OCI-LY1 (cell line): ENCODE results near the gene CIAO2A.
"Not testable (repeated sequence)": the region's sequence is repeated elsewhere in the genome, so short reads cannot be mapped to it uniquely, and the experiment has no call there.

ENCODE experiments used
- H2AFZ ChIP-seq: fragments of 200-600 bp; sonication (generic), shearing (Covaris generic); 2 replicates; pipeline ENCODE4 v1.6.0; 2014; ENCODE audit warnings: antibody characterized with exemption, mild to moderate bottlenecking, low read length
- H3F3A ChIP-seq: fragments of 200-600 bp; sonication (generic), shearing (Covaris generic); 2 replicates; pipeline ENCODE4 v1.6.0; 2014; ENCODE audit warnings: mild to moderate bottlenecking, antibody characterized with exemption, low read length, moderate library complexity; ENCODE audit not compliant: insufficient read depth
- H3K27ac ChIP-seq: fragments of 200-600 bp; sonication (generic); 2 replicates; pipeline ENCODE4 v1.5.1; 2014; ENCODE audit warnings: low read length, mixed run types, mild to moderate bottlenecking, low read depth; ENCODE audit not compliant: poor library complexity, severe bottlenecking
- H3K27me3 ChIP-seq: fragments of 200-600 bp; sonication (generic); 2 replicates; pipeline ENCODE4 v1.6.0; 2014; ENCODE audit warnings: antibody characterized with exemption, mild to moderate bottlenecking, low read length, moderate library complexity; ENCODE audit not compliant: insufficient read depth
- H3K36me3 ChIP-seq: fragments of 200-600 bp; sonication (generic); 2 replicates; pipeline ENCODE4 v1.6.1; 2014; ENCODE audit warnings: mild to moderate bottlenecking, antibody characterized with exemption, low read length, moderate library complexity, mixed read lengths; ENCODE audit not compliant: insufficient read depth
- H3K4me1 ChIP-seq: fragments of 200-600 bp; sonication (generic); 2 replicates; pipeline ENCODE4 v1.5.1; 2014; ENCODE audit warnings: mild to moderate bottlenecking, low read length, moderate library complexity; ENCODE audit not compliant: insufficient read depth, severe bottlenecking
- H3K4me2 ChIP-seq: fragments of 200-600 bp; sonication (generic), shearing (Covaris generic); 2 replicates; pipeline ENCODE4 v1.6.1; 2014; ENCODE audit warnings: low read length
- H3K4me3 ChIP-seq: fragments of 200-600 bp; sonication (generic); 2 replicates; pipeline ENCODE4 v1.5.1; 2014; ENCODE audit warnings: low read length, low read depth, mild to moderate bottlenecking, mixed read lengths; ENCODE audit not compliant: poor library complexity, severe bottlenecking
- H3K79me2 ChIP-seq: fragments of 200-600 bp; shearing (Covaris generic); 2 replicates; pipeline ENCODE4 v1.6.1; 2016; ENCODE audit warnings: mixed run types, low read length, mixed read lengths; ENCODE audit not compliant: insufficient read depth
- H3K9ac ChIP-seq: fragments of 200-600 bp; sonication (generic), shearing (Covaris generic); 2 replicates; pipeline ENCODE4 v1.6.1; 2014; ENCODE audit warnings: mild to moderate bottlenecking, low read length, mixed read lengths
- H3K9me2 ChIP-seq: fragments of 200-600 bp; sonication (generic), shearing (Covaris generic); 2 replicates; pipeline ENCODE4 v1.6.1; 2014; ENCODE audit warnings: low read depth, mild to moderate bottlenecking, low read length, mixed read lengths
- H3K9me3 ChIP-seq: fragments of 200-600 bp; shearing (Covaris generic); 2 replicates; pipeline ENCODE4 v1.6.1; 2014; ENCODE audit warnings: low read length, mixed read lengths
- H4K20me1 ChIP-seq: fragments of 200-600 bp; sonication (generic), shearing (Covaris generic); 2 replicates; pipeline ENCODE4 v1.6.0; 2016; ENCODE audit warnings: mild to moderate bottlenecking, low read length; ENCODE audit not compliant: insufficient read depth
- CTCF ChIP-seq: fragments of 200-600 bp; sonication (generic), shearing (Covaris generic); IDR thresholded peaks from 2 replicates; pipeline ENCODE4 v1.5.1; 2017; ENCODE audit warnings: mild to moderate bottlenecking, antibody characterized with exemption, low read length, moderate library complexity, mixed read lengths
- EZH2 ChIP-seq: fragments of 200-600 bp; sonication (generic), shearing (Covaris generic); IDR thresholded peaks from 2 replicates; pipeline ENCODE4 v1.8.0; 2017; ENCODE audit warnings: borderline replicate concordance, mixed run types, mild to moderate bottlenecking, antibody characterized with exemption, low read length, moderate library complexity, mixed read lengths

CIAO2A gene

DNA sequence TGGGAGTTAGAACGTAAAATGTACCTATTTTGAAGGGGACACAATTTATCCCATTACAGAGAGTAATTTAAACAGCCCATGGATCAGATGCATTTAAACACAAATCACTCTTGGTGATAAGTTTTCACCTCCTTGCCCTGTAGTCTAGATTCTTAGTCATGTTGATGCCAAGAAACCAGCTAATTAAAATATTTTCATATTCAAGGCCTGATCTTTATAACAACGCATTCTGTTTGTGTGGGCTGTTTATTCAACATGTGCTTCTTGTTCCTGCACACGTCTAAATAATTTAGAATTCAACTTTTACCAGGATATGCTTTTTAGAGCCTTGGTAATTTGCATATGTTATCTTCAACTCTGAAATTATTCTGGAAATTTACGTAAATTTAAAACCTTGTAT, 28.0 kb upstream of the CIAO2A start:
- Histone ChIP-seq H3K9me2 (no peaks in the 10 kb centered on the region), H3K36me3 (peaks cover 85% of the 10 kb centered on the region), H4K20me1 (no peaks in the 10 kb centered on the region), H3K4me1 (no peaks in the 10 kb centered on the region), H3K4me3 (no peak overlapping the region), H2AFZ (no peak overlapping the region), H3K27ac (no peak overlapping the region), H3K4me2 (no peak overlapping the region), H3K9ac (no peak overlapping the region), H3K9me3 (no peaks in the 10 kb centered on the region), H3F3A (no peaks in the 10 kb centered on the region), H3K79me2 (no peaks in the 10 kb centered on the region), H3K27me3 (no peaks in the 10 kb centered on the region)
- no peak for TF ChIP-seq EZH2
- TF ChIP-seq CTCF = no peak

- not testable (repeated sequence) for H3F3A ChIP-seq, H3K9me2 ChIP-seq, H3K4me3 ChIP-seq, H4K20me1 ChIP-seq, H3K9ac ChIP-seq, H2AFZ ChIP-seq, H3K79me2 ChIP-seq, H3K27me3 ChIP-seq, H3K4me1 ChIP-seq, H3K9me3 ChIP-seq, H3K4me2 ChIP-seq, H3K27ac ChIP-seq
- H3K36me3 ChIP-seq = peaks cover 89% of the 10 kb centered on the region
These were observed 26.7 kb upstream of the CIAO2A start for GRCh38 chr15:64120322-64120721.

DNA sequence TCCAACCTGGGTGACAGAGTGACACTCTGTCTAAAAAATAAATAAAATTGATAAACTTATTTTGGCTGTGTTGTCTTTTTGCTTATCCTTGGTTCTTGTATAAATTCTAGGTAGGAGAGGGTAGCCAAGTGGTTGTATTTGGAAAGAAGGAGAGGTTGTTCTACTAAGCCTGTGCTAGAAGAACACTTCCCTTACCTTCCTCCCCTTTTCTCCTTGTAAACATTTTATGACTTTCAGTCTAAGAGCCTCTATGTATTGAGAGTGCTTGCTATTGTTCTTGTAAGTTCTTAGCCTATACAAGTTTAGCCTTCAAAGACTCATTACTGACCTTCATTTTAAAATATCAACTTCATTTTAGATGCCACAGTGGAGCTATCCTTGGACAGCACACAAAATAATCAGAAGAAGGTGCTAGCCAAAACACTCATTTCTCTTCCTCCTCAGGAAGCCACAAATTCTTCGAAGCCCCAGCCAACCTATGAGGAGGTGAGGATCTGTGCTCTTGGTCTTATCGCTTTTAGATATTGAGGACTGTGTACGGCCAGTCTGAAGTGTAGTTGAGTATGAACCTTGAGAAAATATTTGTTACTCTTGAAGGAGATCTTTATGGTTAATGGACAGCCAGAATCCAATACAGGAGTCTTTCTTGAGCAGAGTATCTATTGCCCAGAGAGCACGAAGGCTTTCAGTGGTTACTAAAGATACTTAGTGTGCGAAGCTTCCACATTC, 24.3 kb upstream of the CIAO2A start:
- Histone ChIP-seq H3F3A (no peaks in the 10 kb centered on the region), H3K9me3 (no peaks in the 10 kb centered on the region), H3K4me1 (no peaks in the 10 kb centered on the region), H3K36me3 (peaks cover 94% of the 10 kb centered on the region), H2AFZ (no peak overlapping the region), H3K9ac (no peak overlapping the region), H3K27me3 (no peaks in the 10 kb centered on the region), H3K79me2 (no peaks in the 10 kb centered on the region), H3K4me2 (no peak overlapping the region), H4K20me1 (no peaks in the 10 kb centered on the region), H3K9me2 (no peaks in the 10 kb centered on the region), H3K4me3 (no peak overlapping the region), H3K27ac (no peak overlapping the region)
- TF ChIP-seq CTCF (no peak), EZH2 (no peak)

DNA sequence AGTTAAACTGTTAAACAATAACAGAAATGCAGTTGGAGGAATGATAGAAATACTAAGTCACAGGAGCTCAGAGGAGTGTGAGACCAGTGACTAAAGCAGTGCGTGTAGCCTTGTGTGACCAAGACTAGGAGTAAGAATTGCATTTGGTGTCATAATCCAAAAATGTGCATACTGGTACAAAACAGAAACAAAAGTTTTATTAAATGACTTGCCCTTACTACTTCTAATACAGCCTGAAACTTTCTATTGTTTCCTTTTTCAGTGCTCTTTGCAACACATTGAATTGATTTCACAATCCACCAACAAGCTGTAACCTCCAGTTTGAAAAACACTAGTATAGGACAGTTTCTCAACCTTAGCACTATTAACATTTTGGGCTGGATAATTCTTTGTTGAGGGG, 19.3 kb upstream of the CIAO2A start:
- H3K36me3 ChIP-seq = peaks cover 59% of the 10 kb centered on the region; the same call in 1 of the 2 replicates
- H4K20me1 ChIP-seq = no peaks in the 10 kb centered on the region
- no peak overlapping the region for H3K4me3 ChIP-seq
- peaks cover 10% of the 10 kb centered on the region for H3K4me1 ChIP-seq
- no peaks in the 10 kb centered on the region for H3K9me3 ChIP-seq
- no peaks in the 10 kb centered on the region for H3K9me2 ChIP-seq
- H3K9ac ChIP-seq = no peak overlapping the region
- H3K27ac ChIP-seq = no peak overlapping the region
- H2AFZ ChIP-seq = no peak overlapping the region
- peaks cover 16% of the 10 kb centered on the region; the same call in 1 of the 2 replicates for H3K79me2 ChIP-seq
- no peak for TF ChIP-seq EZH2
- TF ChIP-seq CTCF = no peak
- no peak overlapping the region for H3K4me2 ChIP-seq
- H3F3A ChIP-seq = no peaks in the 10 kb centered on the region
- H3K27me3 ChIP-seq = no peaks in the 10 kb centered on the region
